ENCODE data around the gene RASSF5. TPM values are rescaled to one million over a fixed set of nuclear protein-coding genes. Genes with fewer than 3 reads are reported as not detected.

The RASSF5 gene
- total RNA-seq, 2 experiments from 2014 or later, result 153 to 156 TPM

DNA sequence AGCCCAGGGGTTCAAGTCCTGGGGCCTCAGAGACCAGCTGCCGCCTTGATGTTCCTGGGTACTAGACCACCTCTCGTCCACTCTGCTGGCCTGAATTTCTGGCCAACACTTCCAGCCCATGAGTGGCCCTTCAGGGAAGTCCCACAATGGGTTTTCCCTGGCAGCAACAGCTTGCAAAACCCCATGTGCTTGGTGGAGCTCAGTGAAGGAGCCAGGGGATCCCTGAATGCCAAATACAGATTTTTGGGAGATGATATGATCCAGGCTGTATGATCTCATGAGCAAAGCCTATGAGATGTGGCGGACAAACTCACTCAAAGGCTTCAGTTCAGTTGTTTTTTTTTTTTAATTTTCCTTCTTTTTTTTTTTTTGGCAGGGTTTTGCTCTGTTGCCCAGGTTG is 9.6 kb upstream of the RASSF5 start:
- TF ChIP-seq, protein P1, sequence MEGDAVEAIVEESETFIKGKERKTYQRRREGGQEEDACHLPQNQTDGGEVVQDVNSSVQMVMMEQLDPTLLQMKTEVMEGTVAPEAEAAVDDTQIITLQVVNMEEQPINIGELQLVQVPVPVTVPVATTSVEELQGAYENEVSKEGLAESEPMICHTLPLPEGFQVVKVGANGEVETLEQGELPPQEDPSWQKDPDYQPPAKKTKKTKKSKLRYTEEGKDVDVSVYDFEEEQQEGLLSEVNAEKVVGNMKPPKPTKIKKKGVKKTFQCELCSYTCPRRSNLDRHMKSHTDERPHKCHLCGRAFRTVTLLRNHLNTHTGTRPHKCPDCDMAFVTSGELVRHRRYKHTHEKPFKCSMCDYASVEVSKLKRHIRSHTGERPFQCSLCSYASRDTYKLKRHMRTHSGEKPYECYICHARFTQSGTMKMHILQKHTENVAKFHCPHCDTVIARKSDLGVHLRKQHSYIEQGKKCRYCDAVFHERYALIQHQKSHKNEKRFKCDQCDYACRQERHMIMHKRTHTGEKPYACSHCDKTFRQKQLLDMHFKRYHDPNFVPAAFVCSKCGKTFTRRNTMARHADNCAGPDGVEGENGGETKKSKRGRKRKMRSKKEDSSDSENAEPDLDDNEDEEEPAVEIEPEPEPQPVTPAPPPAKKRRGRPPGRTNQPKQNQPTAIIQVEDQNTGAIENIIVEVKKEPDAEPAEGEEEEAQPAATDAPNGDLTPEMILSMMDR (IDR thresholded peaks at IDR 0.05), result no peak
- no peak overlapping the region for H3K27ac Mint-ChIP-seq
- Histone ChIP-seq H3K27me3 (ENCODE audit: control insufficient read depth in 1 of 2, insufficient read depth in 2 of 2, low read length in 2 of 2) (no peaks in the 10 kb centered on the region), H3K27ac (ENCODE audit: low read depth in 1 of 2, low read length in 2 of 2) (no peak overlapping the region), H3K9me3 (ENCODE audit: control insufficient read depth in 1 of 2, insufficient read depth in 1 of 2, low read length in 2 of 2) (no peaks in the 10 kb centered on the region), H3K36me3 (ENCODE audit: insufficient read depth, low read length) (peaks cover 57% of the 10 kb centered on the region), H3K4me3 (ENCODE audit: low read length) (no peak overlapping the region), H3K4me1 (ENCODE audit: insufficient read depth, low read length) (peaks cover 4% of the 10 kb centered on the region)
- ATAC-seq (ENCODE audit: poor library complexity), result no peak
- no peaks in the 10 kb centered on the region for H3K9me3 Mint-ChIP-seq
- intact Hi-C loops (cut with DNase I, micrococcal nuclease), result loop anchor here (5.0 to 10.0 kb wide), 2 partner anchors 45 to 47 kb away; no protein-coding TSS in a partner anchor
- CTCF ChIA-PET, result interaction anchor here (0.6 kb wide), 2 partner anchors 43 to 1089 kb away, joined by 3 to 4 read pairs; no protein-coding TSS in a partner anchor
- peaks cover 55% of the 10 kb centered on the region for H3K36me3 Mint-ChIP-seq (ENCODE audit: low read depth)
- DNase-seq, result no peak
- POLR2A ChIA-PET, result interaction anchor here (0.7 kb wide), 1 partner anchor 8 kb away, joined by 3 read pairs; no protein-coding TSS in a partner anchor
- no peak overlapping the region for H3K4me3 Mint-ChIP-seq
- H3K27me3 Mint-ChIP-seq, result no peaks in the 10 kb centered on the region
- no peaks in the 10 kb centered on the region for H3K4me1 Mint-ChIP-seq (ENCODE audit: low read depth)

DNA sequence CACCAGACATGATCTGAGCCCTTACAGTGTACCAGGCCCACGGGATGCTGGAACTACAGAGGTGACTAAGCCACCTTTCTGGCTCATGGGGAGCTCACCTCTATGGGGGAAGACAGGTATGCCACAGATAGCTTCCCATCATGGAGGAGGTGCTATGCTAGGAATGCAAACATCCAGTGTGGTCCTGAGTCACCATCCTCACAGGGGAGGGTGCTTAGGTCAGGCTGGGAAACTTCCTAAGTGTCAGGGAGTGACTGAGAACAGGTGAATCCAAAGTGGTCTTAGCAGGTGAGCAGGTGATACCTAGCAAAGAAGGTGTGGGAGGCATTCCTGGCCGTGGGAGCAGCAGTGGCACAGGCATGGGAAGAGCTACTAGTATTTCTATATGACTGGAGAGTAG is 8.6 kb upstream of the RASSF5 start:
- Mint-ChIP-seq H3K9me3 (no peaks in the 10 kb centered on the region), H3K4me1 (ENCODE audit: low read depth) (no peaks in the 10 kb centered on the region), H3K36me3 (ENCODE audit: low read depth) (peaks cover 46% of the 10 kb centered on the region), H3K4me3 (no peak overlapping the region), H3K27ac (peak overlapping the region; percentile 49), H3K27me3 (no peaks in the 10 kb centered on the region)
- H3K36me3 ChIP-seq (ENCODE audit: insufficient read depth, low read length), result peaks cover 48% of the 10 kb centered on the region
- H3K4me1 ChIP-seq (ENCODE audit: insufficient read depth, low read length), result peaks cover 5% of the 10 kb centered on the region
- H3K27ac ChIP-seq (ENCODE audit: low read depth in 1 of 2, low read length in 2 of 2), result no peak overlapping the region
- ChIA-PET POLR2A (interaction anchor here (1.0 kb wide), 1 partner anchor 29 kb away, joined by 3 read pairs; the partner anchor contains the start of gene IKBKE), CTCF (interaction anchor here (0.6 kb wide), 1 partner anchor 1090 kb away, joined by 3 read pairs; no protein-coding TSS in a partner anchor)
- H3K9me3 ChIP-seq (ENCODE audit: control insufficient read depth in 1 of 2, insufficient read depth in 1 of 2, low read length in 2 of 2), result no peaks in the 10 kb centered on the region
- TF ChIP-seq, protein P1 (IDR thresholded peaks at IDR 0.05), result no peak
- DNase-seq (no peak), ATAC-seq (ENCODE audit: poor library complexity) (no peak)
- no peaks in the 10 kb centered on the region for H3K27me3 ChIP-seq (ENCODE audit: control insufficient read depth in 1 of 2, insufficient read depth in 2 of 2, low read length in 2 of 2)
- no peak overlapping the region for H3K4me3 ChIP-seq (ENCODE audit: low read length)
- intact Hi-C loops (cut with DNase I, micrococcal nuclease), result loop anchor here (5.0 to 10.0 kb wide), 2 partner anchors 44 to 46 kb away; no protein-coding TSS in a partner anchor

DNA sequence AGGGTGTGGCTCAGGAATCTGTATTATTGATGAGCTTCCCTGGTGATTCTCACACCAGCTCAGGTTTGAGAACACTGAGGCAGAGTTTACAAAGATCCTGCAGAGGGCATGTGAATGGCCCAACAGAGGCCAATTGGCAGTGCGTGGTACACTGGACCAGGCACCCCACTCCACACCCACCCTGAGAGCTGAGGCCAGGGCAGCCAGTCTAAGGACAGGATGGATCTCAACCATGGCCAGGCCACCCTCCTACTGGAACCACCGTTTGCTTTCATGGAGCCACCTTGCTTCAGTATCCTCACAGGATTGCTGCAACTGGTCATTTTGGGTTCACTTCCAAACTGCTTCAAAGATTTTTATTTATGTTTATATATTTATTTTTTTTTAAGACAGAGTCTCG is 7.3 kb upstream of the RASSF5 start:
- Mint-ChIP-seq H3K27ac (no peak overlapping the region), H3K27me3 (no peaks in the 10 kb centered on the region), H3K4me1 (ENCODE audit: low read depth) (peaks cover 9% of the 10 kb centered on the region), H3K9me3 (no peaks in the 10 kb centered on the region), H3K36me3 (ENCODE audit: low read depth) (peaks cover 36% of the 10 kb centered on the region), H3K4me3 (no peak overlapping the region)
- POLR2A ChIA-PET, result interaction anchor here (0.6 kb wide), 1 partner anchor 69 kb away, joined by 3 read pairs; no protein-coding TSS in a partner anchor
- Histone ChIP-seq H3K27ac (ENCODE audit: low read depth in 1 of 2, low read length in 2 of 2) (no peak overlapping the region), H3K27me3 (ENCODE audit: control insufficient read depth in 1 of 2, insufficient read depth in 2 of 2, low read length in 2 of 2) (no peaks in the 10 kb centered on the region), H3K4me1 (ENCODE audit: insufficient read depth, low read length) (peaks cover 16% of the 10 kb centered on the region), H3K36me3 (ENCODE audit: insufficient read depth, low read length) (peaks cover 36% of the 10 kb centered on the region), H3K4me3 (ENCODE audit: low read length) (no peak overlapping the region), H3K9me3 (ENCODE audit: control insufficient read depth in 1 of 2, insufficient read depth in 1 of 2, low read length in 2 of 2) (no peaks in the 10 kb centered on the region)
- intact Hi-C loops (cut with DNase I, micrococcal nuclease), result no loop called here
- CTCF ChIA-PET, result no interaction called here
- ATAC-seq (ENCODE audit: poor library complexity) (no peak), DNase-seq (no peak)
- TF ChIP-seq, protein P1 (IDR thresholded peaks at IDR 0.05), result no peak

All from CD4-positive, alpha-beta T cell (primary cell).